Fibroblast of upper back skin (primary cell): ENCODE measurements around the gene TOR1B.
A peak's percentile ranks its signal among the peaks of the same experiment; 100 is the strongest.
"Not testable (repeated sequence)": the region's sequence is repeated elsewhere in the genome, so short reads cannot be mapped to it uniquely, and the experiment has no call there.

Experiments
- DNase-seq: peaks from one replicate; pipeline ENCODE4 v3.0.0-alpha.2; 2013

The TOR1B gene

GRCh38 chr9:129802833-129803675 is at the start of gene TOR1B:
Gene TOR1B (plus strand): TSS chr9:129803184. CDS start chr9:129803213, 29 bp downstream.
- peak; percentile 94 for DNase-seq

GRCh38 chr9:129755151-129755550 is 47.8 kb upstream of the TOR1B start:
- DNase-seq = no peak

- DNase-seq = no peak
Observed at GRCh38 chr9:129756191-129756590, 46.8 kb upstream of the TOR1B start.

- DNase-seq = no peak
Observed at GRCh38 chr9:129757045-129757444, 45.9 kb upstream of the TOR1B start.

GRCh38 chr9:129759319-129759718 is 43.7 kb upstream of the TOR1B start:
- no peak for DNase-seq

- no peak for DNase-seq
Observed at GRCh38 chr9:129759804-129760502, 43.0 kb upstream of the TOR1B start.

GRCh38 chr9:129760784-129761183 is 42.2 kb upstream of the TOR1B start:
- not testable (repeated sequence) for DNase-seq

GRCh38 chr9:129761293-129761900 is 41.6 kb upstream of the TOR1B start:
- peak; percentile 78 for DNase-seq

- peak; percentile 88 for DNase-seq
Observed at GRCh38 chr9:129761901-129762369, 41.0 kb upstream of the TOR1B start.

GRCh38 chr9:129762370-129762984 is 40.5 kb upstream of the TOR1B start:
- DNase-seq = peak; percentile 95

- peak; percentile 80 for DNase-seq
Observed at GRCh38 chr9:129762985-129763926, 39.7 kb upstream of the TOR1B start.

GRCh38 chr9:129765764-129766317 is 37.1 kb upstream of the TOR1B start:
- DNase-seq = no peak

GRCh38 chr9:129768486-129768885 is 34.5 kb upstream of the TOR1B start:
- no peak for DNase-seq

GRCh38 chr9:129769669-129770068 is 33.3 kb upstream of the TOR1B start:
- no peak for DNase-seq

- no peak for DNase-seq
Observed at GRCh38 chr9:129770741-129771140, 32.2 kb upstream of the TOR1B start.

- no peak for DNase-seq
Observed at GRCh38 chr9:129773262-129774048, 29.5 kb upstream of the TOR1B start.

- no peak for DNase-seq
Observed at GRCh38 chr9:129774791-129775447, 28.1 kb upstream of the TOR1B start.

- DNase-seq = no peak
Observed at GRCh38 chr9:129775448-129775798, 27.6 kb upstream of the TOR1B start.

GRCh38 chr9:129776096-129776495 is 26.9 kb upstream of the TOR1B start:
- not testable (repeated sequence) for DNase-seq

GRCh38 chr9:129776566-129776937 is 26.4 kb upstream of the TOR1B start:
- DNase-seq = peak; percentile 75
